ENCODE results near the gene OR10S1. TPM values are rescaled to one million over a fixed set of nuclear protein-coding genes. Genes with fewer than 3 reads are reported as not detected.

The OR10S1 gene
- total and polyA plus RNA-seq, 2 of the 8 experiments (the other 6 are each of a cell fraction or from before 2014, with no cell fraction given) = not detected

DNA sequence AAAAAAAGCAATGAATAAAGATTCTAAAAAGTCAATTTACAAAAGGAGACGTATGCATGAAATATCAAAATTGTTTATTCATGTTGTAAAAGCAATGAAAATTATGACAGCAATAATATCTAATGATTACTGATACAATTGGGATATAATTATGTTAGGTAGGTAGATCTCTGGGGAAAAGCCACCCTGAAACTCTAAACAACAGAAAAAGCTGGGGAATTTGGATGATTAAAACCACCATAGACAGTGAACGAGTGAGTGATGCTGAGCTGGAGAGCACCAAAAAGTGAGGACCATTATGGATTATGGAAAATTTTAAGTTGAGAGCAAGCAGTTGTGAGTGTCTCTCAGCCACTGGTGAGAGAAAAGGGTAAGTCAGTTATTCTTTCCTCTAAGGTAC, 48.9 kb upstream of the OR10S1 start, which contains the start of gene OR10G8:
Gene OR10G8 (plus strand): TSS at position 301 of the 400 bp plus-strand sequence. CDS start 2,825 bp downstream, outside the sequence.
- H3K9ac ChIP-seq (replicated peaks in 1 of 4; ENCODE audit: extremely low read depth in 1 of 4, low read depth in 3 of 4, low read length in 3 of 4) = no peak within 1 kb of the TSS
- H3K9me3 ChIP-seq (ENCODE audit: insufficient read depth in 2 of 2, low read depth in 1 of 2, low read length in 1 of 2) = no peaks in the 10 kb centered on the region
- no peak within 1 kb of the TSS for H3K23ac ChIP-seq (ENCODE audit: insufficient read length)
- ChIA-PET POLR2A (ENCODE audit: partially characterized antibody) (no interaction called here), CTCF (ENCODE audit: partially characterized antibody) (no interaction called here)
- no peak within 1 kb of the TSS for H4K91ac ChIP-seq (replicated peaks; ENCODE audit: insufficient read length, low read length)
- no peaks in the 10 kb centered on the region for H3K4me1 ChIP-seq (replicated peaks in 1 of 4; ENCODE audit: control insufficient read depth in 3 of 4, insufficient read depth in 4 of 4, low read length in 3 of 4)
- no peak within 1 kb of the TSS for H3K4ac ChIP-seq (replicated peaks; ENCODE audit: insufficient read length, low read depth, low read length)
- WGBS, 2 experiments (ENCODE audit: extremely low coverage in 1 of 2, insufficient coverage in 1 of 2, insufficient read length in 1 of 2, insufficient replicate concordance in 2 of 2, low coverage in 1 of 2, low lambda C conversion rate in 2 of 2, missing lambda C conversion rate in 1 of 2) = 92% methylated on average over 2 of the region's 2 CpGs; no CpG with 5 or more reads in 1 of the 2 experiments
- no peak within 1 kb of the TSS for H3K14ac ChIP-seq (ENCODE audit: insufficient read length)
- H4K20me1 ChIP-seq (replicated peaks in 1 of 2; ENCODE audit: control insufficient read depth in 1 of 2, insufficient read depth in 2 of 2, low read length in 2 of 2) = no peaks in the 10 kb centered on the region
- no peak within 1 kb of the TSS for H2AK5ac ChIP-seq (ENCODE audit: low read depth, low read length)
- no peak within 1 kb of the TSS for H3K4me3 ChIP-seq (ENCODE audit: extremely low read depth in 1 of 4, insufficient read depth in 2 of 4, low read depth in 3 of 4, low read length in 4 of 4)
- H3K18ac ChIP-seq (ENCODE audit: extremely low read depth, low read length) = no peak within 1 kb of the TSS
- no peak within 1 kb of the TSS for H2BK120ac ChIP-seq (replicated peaks; ENCODE audit: low read depth, low read length)
- no peak within 1 kb of the TSS for H3K56ac ChIP-seq (replicated peaks; ENCODE audit: insufficient read length, low read depth, low read length)
- H2BK5ac ChIP-seq (ENCODE audit: low read depth, low read length) = no peak within 1 kb of the TSS
- H4K5ac ChIP-seq (ENCODE audit: insufficient read length, low read depth, low read length) = no peak within 1 kb of the TSS
- H2BK12ac ChIP-seq (ENCODE audit: low read depth, low read length) = no peak within 1 kb of the TSS
- no peaks in the 10 kb centered on the region for H3K27me3 ChIP-seq (replicated peaks in 1 of 4; ENCODE audit: control insufficient read depth in 3 of 4, extremely low read depth in 1 of 4, insufficient read depth in 3 of 4, low read length in 3 of 4)
- H3K36me3 ChIP-seq (ENCODE audit: control insufficient read depth in 2 of 4, insufficient read depth in 4 of 4, low read length in 3 of 4) = no peaks in the 10 kb centered on the region
- FAIRE-seq (no peak), DNase-seq (ENCODE audit: low read depth in 1 of 2, low spot score in 2 of 2) (no peak)
- H3K27ac ChIP-seq (ENCODE audit: low read depth, low read length) = no peak within 1 kb of the TSS
- no peaks in the 10 kb centered on the region for H3K23me2 ChIP-seq (ENCODE audit: low read depth, low read length)
- no peak within 1 kb of the TSS for H4K8ac ChIP-seq (ENCODE audit: extremely low read depth, insufficient read depth, low read length)
- H3K79me1 ChIP-seq (ENCODE audit: low read depth, low read length) = no peaks in the 10 kb centered on the region
- H2AFZ ChIP-seq (ENCODE audit: low read length) = no peak within 1 kb of the TSS
- no peak within 1 kb of the TSS for H3K4me2 ChIP-seq (ENCODE audit: insufficient read depth in 1 of 2, low read depth in 2 of 2, low read length in 2 of 2)
- no peak within 1 kb of the TSS for H2BK20ac ChIP-seq (ENCODE audit: low read length)
- no peaks in the 10 kb centered on the region for H3K79me2 ChIP-seq (ENCODE audit: control insufficient read depth in 1 of 2, insufficient read depth in 2 of 2, low read length in 2 of 2)
- no peak within 1 kb of the TSS for H2BK15ac ChIP-seq (ENCODE audit: low read length)
- TF ChIP-seq SIRT6 (IDR thresholded peaks at IDR 0.05; ENCODE audit: low read length) (no peak), SAP30 (IDR thresholded peaks at IDR 0.05; ENCODE audit: insufficient read depth, insufficient replicate concordance, low read length) (no peak), POLR2AphosphoS5 (IDR thresholded peaks at IDR 0.05; ENCODE audit: low read depth, low read length) (no peak), HDAC2 (IDR thresholded peaks at IDR 0.05; ENCODE audit: borderline replicate concordance in 1 of 2, low read depth in 2 of 2, low read length in 2 of 2) (no peak), CHD1 (IDR thresholded peaks at IDR 0.05; ENCODE audit: low read depth, low read length) (no peak), JUN (IDR thresholded peaks at IDR 0.05; ENCODE audit: low read depth, low read length) (no peak), CHD2 (IDR thresholded peaks at IDR 0.05; ENCODE audit: low read length) (no peak), EGR1 (IDR thresholded peaks at IDR 0.05; ENCODE audit: borderline replicate concordance, low read depth, low read length) (no peak), MAFK (IDR thresholded peaks at IDR 0.05; ENCODE audit: low read depth, low read length) (no peak), E2F6 (IDR thresholded peaks at IDR 0.05) (no peak), CTBP2 (IDR thresholded peaks at IDR 0.05; ENCODE audit: borderline replicate concordance, insufficient read depth, insufficient read length, low read length) (no peak)
- TF ChIP-seq, protein P1, sequence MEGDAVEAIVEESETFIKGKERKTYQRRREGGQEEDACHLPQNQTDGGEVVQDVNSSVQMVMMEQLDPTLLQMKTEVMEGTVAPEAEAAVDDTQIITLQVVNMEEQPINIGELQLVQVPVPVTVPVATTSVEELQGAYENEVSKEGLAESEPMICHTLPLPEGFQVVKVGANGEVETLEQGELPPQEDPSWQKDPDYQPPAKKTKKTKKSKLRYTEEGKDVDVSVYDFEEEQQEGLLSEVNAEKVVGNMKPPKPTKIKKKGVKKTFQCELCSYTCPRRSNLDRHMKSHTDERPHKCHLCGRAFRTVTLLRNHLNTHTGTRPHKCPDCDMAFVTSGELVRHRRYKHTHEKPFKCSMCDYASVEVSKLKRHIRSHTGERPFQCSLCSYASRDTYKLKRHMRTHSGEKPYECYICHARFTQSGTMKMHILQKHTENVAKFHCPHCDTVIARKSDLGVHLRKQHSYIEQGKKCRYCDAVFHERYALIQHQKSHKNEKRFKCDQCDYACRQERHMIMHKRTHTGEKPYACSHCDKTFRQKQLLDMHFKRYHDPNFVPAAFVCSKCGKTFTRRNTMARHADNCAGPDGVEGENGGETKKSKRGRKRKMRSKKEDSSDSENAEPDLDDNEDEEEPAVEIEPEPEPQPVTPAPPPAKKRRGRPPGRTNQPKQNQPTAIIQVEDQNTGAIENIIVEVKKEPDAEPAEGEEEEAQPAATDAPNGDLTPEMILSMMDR (IDR thresholded peaks at IDR 0.05; ENCODE audit: control extremely low read depth in 1 of 3, insufficient read depth in 1 of 3, low read depth in 1 of 3, low read length in 3 of 3) = no peak

Measured in H1 (cell line).